Measurements from ENCODE around the gene LRRC72.

DNA sequence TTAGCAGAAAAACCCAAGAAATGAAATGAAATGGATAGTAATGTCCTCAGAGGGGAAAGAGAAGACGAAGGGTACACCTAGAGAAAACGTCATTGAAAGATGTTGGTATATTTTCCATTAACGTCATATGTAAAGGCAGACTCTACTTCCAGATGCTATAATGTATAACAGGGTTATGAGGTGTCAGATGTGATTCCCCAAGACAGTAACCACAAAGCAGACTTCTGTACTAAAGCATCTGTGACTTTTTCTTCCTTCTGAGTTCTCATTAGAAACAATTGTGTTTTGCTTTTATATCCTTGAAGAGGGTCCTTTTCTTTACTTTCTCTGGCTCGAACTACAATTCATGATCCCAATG is 37.4 kb downstream of the LRRC72 start:
- TF ChIP-seq POLR2A (IDR thresholded peaks at IDR 0.05; ENCODE audit: low read length) (no peak), GATA1 (IDR thresholded peaks at IDR 0.05; ENCODE audit: low read depth, low read length) (no peak)

Data from erythroblast (primary cell).